Measurements from ENCODE around the gene ESPNL.

- TF ChIP-seq CTCF (conservative IDR thresholded peaks at IDR 0.05; ENCODE audit: low read length) = no peak
- TF ChIP-seq EZH2phosphoT487 (IDR thresholded peaks at IDR 0.05; ENCODE audit: borderline replicate concordance) = no peak
Measured at GRCh38 chr2:238065071-238065846, 34.9 kb upstream of the ESPNL start.
